MV-4-11 (cell line): Measurements from ENCODE around the gene CEP131.
A peak's percentile ranks its signal among the peaks of the same experiment; 100 is the strongest.

ENCODE experiments used
- DNase-seq: peaks from one replicate; lab custom pipeline; 2025; lab: John Stamatoyannopoulos, UW

CEP131 gene

DNA sequence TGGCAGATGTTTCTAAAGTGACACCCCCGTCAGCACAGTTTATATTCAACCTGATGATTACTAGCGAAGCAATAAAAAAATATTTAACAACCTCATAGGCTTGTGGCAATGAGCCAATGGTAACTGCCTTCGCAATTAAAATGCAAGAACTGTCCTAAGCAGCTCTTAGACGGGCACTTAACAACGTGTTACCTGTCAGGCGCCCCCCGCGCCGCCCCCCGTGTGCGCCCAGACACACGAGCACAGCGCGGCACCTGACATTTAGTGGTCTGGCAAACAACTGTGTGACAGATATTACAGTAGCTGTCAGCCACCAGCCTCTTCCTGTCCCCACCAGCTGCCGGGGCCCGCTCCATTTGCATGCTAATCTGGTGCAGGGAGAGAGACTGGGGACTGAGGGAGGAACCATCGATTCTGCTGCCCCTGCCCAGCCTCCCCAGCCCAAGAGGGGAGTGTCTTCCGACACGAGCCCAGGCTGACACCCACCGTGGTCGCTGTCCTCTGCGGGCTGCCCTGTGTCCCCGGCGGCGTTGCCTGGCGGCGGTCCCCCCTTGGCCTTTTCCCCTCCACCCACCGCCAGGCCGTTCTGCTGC lies 29.0 kb upstream of the CEP131 start:
- DNase-seq: no peak

DNA sequence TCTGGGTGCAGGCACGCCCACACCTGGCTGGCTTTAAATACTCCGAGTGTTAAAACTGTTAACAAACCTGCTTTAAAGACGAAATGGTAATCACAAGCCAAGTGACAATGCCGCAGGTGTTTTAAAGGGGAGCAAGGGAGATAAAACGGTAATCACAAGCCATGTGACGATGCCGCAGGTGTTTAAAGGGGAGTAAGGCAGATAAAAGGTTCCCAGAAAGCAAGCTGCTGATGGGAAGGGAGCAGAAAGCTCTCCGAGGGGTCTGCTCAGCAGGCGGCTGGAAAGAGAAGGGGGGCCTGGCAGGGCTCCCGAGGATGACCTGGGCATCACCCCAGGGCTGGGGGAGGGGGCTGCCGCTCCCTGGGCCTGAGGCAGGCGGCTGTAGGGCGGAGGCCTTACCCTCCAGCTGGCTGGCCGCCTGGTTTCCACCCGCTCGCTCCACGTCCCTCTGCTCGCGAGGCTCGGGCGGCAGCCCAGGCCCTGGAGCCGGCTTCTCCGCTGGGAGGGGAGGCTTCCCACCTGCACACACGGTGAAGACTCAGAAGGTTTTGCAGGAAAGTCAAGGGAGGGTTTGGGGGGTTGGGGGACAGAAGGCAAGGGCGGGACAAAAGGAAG lies 28.4 kb upstream of the CEP131 start:
- DNase-seq: no peak

DNA sequence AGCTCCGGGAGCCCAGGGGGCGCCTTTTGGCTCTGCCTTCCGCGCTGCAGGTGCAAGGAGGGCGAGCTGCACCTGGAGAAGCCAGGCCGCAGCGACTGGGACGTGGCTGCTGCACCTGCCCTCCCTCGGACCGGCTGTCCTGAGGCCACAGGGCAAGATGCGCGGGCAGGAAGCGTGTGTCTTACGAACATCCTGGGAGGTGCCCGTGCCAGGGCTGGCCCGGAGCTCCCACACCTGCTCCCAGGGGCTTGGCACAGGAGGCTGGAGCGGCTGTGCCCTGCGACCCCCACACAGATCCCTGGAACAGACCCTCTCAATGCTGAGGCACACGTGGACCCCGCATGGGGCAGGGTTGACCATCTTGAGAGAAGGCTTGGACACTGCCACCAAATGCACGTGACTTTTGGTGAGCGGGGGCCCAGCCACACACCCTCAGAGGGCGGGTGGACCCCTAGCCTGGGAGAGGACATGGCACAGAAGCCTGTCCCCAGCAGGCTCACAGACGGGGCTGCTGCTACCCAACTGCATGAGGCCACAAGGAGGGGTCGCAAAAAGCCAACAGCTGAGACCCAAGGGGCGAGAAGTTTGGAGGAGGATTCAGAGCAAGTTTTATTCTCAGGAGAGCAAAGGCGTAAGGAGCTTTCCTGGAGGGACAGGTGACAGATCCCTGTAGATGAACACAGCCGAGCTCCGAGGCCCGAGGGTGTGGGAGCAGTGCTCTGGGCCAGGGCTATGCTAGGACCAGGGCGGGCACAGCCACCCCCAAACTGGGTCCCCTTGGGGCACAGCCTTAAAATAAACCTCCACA lies 27.7 kb upstream of the CEP131 start:
- no peak for DNase-seq

DNA sequence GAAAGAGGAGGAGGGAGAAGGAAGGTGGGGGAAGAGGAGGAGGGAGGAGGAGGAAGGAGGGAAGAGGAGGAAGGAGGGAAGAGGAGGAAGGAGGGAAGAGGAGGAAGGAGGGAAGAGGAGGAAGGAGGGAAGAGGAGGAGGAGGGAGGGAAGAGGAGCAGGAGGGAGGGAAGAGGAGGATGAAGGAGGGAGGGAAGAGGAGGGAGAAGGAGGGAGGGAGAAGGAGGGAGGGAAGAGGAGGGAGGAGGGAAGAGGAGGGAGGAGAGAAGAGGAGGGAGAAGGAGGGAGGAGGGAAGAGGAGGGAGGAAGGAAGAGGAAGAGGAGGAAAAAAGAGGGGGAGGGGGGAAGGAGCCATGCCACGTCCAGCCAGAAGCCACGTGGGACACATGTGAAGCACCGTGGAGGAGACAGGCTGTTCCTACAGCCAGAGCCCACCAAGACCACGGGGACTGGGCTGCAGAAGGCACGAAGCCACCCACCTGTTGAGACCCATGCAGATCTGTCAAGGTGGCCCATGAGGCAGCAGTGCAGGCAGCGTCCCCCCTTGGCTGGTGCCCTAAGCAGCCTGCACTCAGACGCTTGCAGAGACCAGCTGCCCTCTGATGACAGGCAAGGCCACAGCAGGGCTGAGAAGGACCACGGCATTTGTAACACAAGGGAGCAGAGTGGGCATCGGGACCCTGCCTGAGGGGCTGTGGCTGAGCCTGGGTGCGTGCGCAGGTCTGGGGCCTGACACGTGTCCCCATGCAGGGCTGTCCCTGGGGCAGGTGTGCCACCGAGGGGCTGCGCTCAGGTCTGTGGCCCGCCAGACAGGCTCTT lies 26.7 kb upstream of the CEP131 start:
- no peak for DNase-seq

DNA sequence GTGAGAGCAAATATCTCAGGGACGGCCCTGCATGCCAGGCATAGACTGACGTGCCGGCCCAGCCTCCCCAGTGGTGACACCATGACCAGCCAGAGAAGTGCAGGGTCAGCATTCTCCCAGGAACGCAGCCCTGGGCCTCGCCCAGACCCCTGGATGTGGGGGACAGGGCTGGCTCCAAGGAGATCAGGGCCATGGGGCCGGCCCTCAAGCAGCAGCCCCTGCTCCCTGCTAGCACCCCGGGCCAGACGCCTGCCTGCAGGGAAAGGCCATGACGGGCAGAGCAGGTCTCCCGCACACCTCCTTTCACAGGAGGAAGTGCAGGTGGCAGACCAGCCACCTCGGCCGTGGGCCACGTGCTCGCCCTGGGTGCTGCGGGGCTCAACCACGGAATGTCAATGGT lies 25.9 kb upstream of the CEP131 start:
- no peak for DNase-seq

DNA sequence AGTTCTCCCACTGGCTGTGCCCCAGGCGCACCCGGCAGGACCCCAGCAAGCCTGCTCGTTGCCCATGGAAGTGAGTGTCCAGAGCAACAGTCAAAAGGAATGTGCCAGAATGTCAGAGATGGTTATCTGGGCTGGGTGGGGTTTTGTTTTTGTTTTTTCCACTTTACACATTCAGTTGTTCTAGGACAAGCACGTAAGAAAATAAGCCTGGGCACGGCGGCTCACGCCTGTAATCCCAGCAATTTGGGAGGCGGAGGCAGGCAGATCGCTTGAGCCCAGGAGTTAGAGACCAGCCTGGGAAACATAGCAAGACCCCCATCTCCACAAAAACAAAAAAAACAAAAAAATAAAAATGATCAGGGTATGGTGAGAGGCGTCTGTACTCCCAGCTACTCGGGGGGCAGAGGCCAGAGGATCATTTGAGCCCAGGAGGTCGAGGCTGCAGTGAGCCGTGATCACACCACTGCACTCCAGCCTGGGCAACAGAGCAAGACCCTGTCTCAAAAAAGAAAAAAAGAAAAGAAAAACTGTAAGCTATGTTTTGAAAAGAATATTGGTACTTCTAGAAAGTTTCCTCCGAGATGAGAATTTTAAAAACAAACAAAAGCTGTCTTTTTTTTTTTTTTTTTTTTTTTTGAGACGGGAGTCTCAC lies 24.7 kb upstream of the CEP131 start:
- no peak for DNase-seq

DNA sequence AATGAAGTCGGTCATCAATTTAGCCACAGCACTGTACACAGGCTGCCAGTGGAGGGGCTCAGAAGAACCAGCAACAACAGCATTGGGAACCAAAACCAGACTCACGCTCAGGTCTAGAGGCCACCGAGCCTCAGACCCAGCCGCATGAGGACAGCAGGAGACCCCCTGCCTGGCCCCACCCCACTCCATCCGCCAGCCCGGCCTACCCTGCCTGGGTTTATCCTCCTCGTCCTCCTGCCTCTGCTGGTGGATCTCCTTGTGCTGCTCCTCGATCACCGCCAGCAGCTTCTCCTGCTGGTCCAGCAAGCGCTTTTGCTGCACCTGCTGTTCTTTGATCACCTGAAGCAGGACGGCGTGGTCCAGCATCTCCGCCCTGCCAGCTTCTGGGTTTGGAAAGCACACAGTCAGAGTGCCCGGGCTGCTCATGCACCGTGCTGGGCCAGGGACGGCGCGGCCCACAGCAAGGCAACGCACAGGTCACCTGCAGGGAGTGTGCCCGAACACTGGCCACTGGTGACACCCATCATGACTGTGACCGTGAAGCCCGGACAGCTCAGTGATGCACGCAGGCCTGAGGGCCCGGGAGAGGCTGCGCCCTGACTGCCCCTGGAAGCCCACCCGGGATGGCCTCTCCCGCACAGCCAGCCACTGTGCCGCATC lies 24.0 kb upstream of the CEP131 start:
- no peak for DNase-seq

DNA sequence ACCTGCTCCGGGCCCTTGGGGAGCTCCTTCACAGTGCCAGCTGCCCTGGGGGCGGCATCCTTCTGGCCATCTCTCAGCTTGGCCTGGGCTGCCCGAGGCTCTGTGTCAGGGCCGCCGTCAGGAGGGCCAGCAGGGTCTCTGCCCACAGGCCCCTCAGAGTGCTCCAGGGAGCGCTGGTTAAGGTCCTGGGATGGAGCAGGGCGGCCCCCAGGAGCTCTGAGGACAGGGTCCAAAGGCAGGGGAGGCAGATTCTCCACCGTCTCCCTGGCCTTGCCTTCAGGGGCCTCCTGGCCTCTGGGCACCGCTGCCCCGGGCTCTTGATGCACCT lies 23.5 kb upstream of the CEP131 start:
- DNase-seq: no peak

DNA sequence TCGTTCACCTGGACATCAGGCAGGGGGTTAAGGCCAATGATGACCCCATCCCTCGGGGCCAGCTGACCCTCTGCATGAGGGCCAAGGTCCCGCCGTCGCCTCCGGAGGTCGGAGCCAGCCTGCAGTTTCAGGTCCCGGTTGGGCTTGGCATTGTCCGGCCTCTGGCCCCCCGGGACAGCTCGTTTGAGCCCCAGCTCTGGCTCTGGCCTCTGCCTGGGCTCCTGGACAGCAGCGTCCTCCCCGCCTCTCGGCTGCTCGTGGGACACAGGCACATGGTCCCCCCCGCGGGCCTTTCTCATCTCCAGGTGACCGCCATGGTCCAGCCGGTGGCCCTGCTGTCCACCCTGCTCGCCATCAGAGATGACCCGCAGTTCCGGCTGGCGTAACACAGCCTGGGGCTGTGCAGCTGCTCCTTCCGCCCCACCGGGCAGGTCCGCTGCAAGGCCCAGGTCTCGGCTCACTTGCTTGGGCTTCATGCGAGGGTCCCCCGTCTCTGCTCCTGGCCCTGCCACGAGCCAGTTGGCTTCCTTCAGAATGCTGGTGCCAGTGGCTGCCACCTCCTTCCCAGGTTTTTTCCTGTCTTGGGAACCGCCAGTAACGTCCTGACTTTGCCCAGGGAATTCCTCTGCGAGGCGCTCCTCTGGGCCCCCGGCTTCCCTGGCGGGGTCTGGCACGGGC lies 23.0 kb upstream of the CEP131 start:
- DNase-seq: no peak

DNA sequence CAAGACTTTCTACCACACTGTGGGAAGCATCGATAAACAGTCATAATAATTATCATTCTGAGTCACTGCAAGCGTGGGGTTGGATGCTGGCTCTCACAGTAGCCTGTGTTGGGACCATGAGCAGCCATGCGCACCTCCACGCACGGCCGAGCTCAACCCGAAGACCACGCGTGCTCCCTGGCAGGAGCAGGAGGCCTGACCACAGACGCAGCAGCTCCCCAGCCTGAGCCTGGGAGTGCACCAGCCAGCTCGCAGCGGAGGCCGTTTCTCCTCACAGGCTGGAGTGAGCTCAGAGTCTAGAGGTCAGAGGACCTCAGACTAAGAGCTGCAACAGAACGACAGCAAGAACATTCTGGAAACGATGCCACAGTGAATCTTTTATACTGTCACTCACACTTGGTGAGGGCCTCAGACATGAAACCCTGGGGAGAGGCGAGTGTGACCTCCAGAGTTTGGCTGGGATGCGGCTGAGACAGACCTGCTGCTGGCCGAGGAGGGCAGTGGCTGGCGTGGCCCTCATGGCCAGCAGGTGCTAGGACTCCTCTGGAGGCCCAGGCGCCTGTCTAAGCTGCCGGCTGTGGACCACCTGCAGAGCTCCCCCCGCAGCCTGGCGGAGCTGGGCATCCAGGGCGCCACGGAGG lies 22.4 kb upstream of the CEP131 start:
- DNase-seq: no peak

DNA sequence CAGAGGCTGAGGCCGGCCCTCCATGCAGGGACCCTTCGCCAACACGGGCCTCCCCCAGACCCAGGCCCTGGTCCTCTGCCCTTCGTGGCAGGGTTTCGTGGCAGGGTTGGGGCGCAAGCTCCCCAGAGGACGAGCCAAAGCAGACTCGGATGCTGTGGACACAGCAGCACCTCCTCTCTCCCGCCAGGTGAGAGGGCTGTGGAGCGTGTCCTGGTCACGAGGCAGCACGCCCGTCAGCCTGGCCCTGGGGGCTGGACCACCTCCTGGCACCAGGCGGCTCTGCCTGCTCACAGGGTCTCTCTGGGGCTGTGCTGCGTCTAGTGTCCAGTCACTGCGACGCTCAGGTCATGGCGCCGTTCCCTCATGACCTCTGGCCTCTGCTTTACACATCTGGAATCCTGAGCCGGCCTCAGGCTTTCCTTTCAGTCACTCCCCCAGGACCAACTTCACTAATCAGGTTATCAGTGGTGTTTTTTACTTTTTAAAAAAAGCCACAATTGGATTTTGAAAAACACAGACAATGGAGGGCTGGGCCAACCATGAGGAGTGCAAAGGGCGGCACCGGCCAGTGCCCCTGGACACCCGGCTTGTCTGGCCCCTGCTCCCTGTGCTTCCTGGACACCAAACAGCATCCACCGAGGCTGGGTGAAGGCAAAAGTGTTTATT lies 21.7 kb upstream of the CEP131 start:
- DNase-seq: no peak

DNA sequence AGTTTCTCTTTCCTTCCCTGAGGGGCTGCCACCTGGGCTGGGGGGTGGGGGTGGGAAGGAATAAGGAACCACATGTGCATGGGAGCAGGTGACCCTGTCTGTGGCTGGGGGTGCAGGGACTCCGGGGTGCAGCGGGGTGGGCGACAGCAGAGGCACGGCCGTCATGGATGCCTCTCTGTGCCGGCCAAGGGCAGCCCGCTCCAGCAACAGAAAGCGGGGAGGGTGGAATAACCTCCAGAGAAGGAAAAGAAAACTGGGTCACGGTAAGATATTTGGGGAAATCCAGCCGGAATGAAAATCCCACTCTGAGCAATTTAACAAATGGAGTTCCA lies 20.5 kb upstream of the CEP131 start:
- DNase-seq: no peak

DNA sequence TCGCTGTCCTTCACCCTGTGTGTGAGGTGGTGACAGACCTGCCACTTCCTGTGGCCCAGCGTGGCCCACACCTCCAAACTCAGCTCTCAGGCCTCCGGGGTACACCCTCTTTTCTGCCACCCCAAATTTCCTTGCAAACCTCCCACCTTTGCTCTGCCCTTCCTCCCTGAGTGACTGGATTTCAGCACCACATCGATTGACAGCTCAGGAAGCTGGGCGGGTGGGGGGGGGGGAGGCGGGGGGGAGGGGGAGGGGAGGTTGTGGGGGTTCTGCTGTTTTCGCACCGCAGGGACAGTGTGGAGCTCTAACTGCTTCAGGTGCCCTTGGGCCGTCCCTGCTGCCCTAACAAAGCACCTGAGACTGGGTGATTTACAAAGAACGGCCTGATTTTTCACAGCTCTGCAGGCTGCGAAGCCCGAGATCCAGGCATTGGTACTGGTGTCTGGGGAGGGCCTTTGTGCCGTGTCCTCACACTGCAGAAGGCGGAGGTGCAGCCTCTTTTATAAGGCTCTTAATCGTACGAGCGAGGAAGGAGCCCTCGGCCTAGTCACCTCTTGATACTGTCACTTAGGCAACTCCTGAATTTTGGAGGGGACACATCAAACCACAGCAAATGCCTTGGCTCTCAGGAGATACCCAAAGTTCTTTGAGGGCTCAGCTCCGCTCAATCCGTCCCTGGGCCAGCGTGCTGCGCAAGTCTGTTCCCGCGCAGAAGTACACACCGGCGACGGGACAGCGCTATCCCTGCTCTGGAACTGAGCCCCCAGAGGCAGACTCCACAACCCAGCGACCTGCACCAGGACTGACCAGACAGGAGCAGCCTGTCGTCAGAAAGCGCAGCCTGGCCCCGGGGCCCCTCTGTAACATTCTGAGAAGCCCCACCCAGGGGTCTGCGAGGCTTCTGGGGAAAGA lies 19.9 kb upstream of the CEP131 start:
- peak; percentile 20 for DNase-seq

DNA sequence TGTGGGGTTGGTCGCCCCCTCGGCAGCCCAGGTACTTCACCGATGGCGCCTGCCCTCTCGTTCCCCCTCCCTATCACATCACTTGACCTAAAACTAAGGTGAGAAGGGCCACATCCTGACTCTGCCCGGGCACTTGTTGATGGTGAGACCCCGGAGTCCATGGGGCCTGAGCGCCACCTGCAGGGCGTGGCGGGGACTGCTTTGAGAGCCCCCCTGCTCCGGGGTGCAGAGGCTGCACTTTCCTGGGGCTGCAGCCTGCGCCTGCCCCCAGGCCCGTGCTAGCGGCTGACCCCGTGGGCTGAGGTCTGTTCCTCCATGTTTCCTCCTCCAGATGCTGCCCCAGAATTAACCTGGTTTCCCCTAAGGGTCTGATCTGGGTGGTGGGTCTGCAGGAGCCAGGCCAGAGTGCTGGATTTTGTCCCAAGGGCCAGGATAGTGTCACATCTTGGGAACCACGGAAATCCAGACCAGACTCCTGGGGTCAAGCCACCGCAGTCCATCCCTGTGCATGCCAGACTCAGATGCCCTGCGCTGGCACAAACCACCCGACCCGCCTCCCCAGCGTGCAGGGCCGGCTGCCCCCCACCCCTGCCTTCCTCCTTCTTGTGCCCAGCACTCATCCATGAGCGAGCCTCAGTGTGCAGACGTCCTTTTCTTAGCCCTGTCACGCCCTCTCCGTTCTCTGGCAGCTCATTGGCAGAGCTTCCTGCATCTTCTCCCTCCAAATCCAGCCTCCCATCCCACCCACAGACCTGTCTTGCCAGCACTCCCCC lies 19.1 kb upstream of the CEP131 start:
- DNase-seq: peak; percentile 42

DNA sequence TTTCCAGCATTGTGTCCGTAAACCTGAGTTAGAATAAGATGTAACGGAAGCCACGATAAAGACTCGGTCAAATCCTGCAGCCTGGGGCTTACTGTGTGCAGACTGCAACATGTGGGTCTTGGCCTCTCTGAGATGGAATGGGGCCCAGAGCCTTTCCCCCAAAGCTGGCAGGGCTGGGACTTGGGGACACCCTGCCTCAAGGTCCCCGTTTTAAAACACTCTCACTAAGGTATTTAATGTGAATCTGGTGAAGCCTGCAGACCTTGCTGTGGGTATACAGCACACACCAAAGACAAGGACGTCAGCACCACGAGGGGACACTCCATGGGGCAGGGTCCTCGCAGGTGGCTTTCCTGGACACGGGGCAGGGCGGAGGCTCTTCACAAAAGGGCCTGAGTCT lies 18.4 kb upstream of the CEP131 start:
- no peak for DNase-seq

DNA sequence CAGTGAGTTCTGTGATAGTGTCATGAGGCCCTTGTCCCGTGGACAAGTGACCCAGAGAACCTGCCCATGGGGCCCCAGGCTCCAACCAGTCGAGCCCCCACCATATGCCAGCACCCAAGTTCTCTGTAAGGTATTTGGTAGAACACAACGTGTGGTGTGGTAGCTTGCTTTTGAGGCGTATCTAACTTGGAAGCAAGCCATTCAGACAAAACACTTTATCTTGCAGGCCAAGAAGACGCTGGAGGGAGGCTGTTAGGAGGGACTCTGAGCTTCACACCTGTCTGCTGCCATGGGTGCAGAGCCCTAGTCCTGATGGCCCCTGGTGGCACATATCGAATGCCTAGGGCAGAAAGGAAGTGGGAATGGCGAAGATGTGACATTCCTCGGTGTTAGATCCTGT lies 18.0 kb upstream of the CEP131 start:
- no peak for DNase-seq

DNA sequence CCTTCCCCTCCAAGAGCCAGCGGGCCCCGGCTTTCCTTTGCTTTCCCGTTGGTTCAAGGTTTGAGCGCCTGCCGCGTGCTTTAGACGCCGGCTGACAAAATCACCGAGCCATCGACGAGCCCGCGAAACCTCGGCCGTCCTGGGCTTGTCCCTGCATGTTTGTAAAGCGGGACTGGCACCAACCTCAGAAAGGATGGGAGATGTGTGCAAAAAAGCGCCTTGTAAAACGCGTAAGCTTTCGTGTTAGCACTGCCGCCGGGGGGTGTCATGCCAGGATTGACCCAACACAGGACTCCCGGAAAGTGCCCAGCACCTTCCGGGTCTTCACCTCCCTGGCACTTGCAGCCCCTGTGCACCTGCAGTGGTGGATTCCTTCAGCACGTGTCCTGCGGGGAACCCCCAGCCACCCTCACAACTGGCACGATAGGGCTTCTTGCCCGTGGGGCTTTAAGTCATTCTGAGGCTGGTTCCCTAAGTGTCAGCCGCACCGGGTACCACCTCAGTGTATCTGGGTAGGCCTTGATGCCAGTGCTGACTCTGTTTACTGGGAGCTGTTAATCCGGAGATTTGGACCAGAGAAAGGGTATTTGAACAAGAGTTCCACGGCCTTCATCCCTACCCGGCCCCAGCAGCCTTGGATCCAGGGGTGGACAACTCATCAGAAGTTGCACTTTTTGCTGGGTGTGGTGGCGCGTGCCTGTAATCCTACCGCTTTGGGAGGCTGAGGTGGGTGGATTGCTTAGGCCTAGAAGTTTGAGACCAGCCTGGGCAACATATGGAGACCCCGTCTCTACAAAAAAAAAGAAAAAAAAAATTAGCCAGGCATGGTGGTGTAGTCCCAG lies 17.2 kb upstream of the CEP131 start:
- peak; percentile 17 for DNase-seq
